HG03378 (cell line): ENCODE data around the gene SEMA3C.

Experiments
- ATAC-seq: cut with Tn5 transposase; IDR thresholded peaks from one replicate; pipeline ENCODE4 v1.9.1; 2021; ENCODE audit warnings: mild to moderate bottlenecking, moderate library complexity; ENCODE audit not compliant: unreplicated experiment

Gene SEMA3C

DNA sequence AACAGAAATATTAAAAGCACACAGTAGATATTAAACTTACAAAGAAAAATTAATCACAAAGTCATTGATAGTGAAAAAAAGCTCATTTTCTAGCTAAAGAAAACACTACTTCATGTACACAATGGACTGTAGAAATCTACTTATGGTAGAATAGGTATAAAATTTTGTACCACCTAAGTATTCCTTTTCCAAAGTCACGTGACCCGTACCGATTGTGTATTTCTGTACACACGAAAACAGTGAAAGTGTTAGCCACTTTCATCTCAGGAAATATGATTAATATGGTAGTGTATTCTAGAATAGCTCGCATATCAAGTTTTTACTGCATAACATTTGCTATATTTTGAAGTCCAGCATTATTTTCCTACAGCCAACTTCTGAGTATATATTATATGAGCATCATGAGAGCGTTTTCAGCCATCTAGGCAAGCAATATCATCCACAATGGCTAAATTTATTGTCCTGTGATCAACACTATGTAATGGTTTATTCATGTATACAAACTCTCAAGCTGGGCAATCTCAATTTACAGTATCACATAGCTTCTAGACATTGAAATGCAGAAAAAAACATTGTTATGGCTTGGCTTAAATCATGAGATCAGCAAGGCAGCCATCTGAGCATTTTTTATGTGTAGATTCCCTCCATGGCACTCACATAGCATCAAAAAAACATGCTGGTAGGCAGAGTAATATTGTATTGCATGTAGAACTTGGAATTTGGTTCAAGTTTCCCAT is 165.7 kb downstream of the SEMA3C start:
- no peak for ATAC-seq

DNA sequence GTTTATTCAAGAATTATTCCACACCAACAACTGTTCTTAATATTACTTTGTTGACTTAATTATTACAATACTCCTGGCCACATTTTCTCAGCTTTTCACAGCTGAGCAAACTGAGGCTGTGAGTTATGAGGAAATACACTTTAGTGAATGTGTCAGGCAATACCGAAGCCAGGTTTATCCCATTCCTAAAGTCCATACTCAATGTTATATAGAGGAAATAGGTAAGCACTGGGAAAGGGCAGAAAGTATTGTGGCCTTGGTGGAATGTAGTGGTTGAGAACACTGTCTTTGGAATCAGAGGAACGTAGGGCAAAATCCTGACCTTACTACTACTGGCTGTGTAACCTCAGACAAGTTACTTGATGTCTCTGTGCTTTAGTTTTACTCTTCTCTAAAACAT is 169.6 kb downstream of the SEMA3C start:
- ATAC-seq = no peak

DNA sequence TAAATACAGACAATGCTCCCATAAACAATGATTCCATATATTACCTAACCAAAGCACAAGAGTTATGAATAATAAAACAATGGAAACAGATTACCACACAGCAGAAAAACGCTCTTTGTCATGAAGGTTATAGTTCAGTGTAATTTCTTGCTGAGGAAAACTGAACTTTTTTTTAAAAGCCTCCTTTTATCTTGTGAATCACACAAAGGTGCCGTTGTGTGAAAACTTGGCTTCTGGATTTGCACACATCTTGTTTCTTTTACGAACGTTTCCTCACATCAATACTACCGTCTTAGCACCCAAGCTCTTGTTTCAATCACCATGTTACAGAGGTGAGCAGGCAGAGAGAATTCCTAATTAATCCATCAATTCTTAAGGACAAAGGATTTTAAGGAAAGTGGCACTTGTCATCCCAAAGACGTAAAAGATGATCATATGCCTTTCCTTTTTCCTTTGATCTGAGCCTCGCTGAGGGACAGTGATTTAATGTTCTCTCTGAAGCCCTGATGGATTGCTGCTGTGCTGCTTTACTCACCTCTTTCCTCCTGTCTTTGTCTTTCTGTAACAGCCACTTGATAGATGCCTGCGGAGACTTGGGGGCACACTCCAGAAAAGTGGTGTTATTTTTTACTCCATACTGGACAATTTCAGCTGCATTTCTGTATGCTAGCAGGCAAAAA is 170.3 kb downstream of the SEMA3C start:
- no peak for ATAC-seq

DNA sequence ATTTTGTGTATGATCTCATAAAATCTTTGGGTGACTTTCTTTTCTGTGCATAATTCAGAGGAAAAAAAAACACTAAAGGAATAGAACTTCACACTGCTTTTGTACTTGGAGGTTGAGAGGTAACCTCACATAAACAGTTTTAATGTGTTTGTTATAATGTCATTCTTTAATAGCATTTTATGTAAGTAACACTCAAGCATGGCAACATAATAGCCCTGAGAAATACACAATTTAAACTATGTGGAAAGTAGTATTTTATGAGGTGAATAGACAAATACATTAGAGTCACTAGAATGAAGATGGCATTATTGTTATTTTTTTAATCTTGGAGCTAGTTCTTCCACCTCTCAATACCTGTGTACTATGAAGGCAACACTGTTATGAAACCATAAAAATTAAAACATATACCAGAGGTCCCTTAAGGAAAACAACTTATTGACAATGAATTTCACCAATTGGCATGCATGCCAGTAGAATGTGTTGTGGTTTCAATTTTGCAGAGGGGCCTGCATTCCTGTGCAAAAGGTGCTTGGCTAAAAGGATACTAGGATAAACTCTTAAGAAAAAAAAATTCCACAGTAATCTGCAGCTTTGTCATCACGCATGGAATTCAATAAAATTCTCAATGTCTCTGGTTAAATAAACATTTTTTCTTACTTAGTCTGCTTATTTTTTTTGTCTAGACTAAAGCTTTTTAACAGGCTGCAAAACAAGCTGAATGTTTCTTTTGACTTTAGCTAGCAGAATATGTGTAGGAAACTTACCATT is 177.9 kb downstream of the SEMA3C start:
- ATAC-seq = no peak

- no peak for ATAC-seq
These were observed 182.3 kb downstream of the SEMA3C start for GRCh38 chr7:80736371-80737125.

DNA sequence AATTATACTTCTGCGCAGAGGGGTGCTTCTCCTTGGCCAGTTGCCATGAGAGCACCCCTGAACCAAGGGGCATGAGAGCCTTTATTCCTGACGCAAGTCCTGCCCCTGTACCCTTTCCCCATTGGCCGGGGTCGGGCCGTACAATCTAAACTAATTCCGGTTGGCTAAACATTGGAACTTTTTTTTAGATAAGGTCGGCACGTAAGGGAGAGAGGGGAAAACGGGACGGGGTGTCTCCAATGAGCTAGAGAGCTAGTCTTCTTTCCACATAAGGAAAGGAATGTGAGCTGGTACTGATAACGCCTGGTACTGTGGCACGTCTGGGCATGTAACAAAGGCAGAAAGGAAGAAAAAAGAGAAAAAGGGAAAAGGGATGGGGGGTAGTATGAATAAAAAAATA is 183.5 kb downstream of the SEMA3C start:
- ATAC-seq = no peak

GRCh38 chr7:80734011-80734410 is 184.8 kb downstream of the SEMA3C start:
- ATAC-seq = no peak

DNA sequence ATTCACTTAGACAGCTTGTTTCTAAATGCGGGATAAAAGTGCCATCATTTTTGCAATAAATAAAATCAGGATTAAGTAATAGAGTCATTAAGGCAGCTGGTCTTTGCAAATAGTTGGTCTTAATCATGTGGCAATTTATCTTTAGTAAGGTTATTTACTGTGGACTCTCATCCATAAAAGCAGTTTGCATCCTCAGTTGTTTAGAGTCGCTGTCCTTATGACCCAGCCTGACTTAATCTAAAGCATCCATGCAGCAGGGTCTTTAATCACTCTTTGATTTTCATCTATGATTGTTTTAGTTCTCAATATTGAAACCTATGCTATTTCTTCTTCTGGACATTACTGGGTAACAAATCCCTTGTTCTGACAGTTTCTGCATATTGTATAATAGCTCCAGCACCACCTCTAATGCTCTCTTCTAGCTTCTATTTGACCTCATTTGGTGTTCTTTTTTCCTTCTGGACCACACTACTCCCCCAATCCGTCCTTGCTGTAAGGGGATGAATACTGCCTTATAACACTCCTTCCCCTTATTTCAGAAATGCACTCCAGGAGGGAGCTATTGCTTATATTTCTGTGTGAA is 185.4 kb downstream of the SEMA3C start:
- no peak for ATAC-seq

- no peak for ATAC-seq
These were observed 186.2 kb downstream of the SEMA3C start for GRCh38 chr7:80732630-80733029.

GRCh38 chr7:80731281-80731680 is 187.6 kb downstream of the SEMA3C start:
- no peak for ATAC-seq

GRCh38 chr7:80729591-80730320 is 189.1 kb downstream of the SEMA3C start:
- no peak for ATAC-seq

DNA sequence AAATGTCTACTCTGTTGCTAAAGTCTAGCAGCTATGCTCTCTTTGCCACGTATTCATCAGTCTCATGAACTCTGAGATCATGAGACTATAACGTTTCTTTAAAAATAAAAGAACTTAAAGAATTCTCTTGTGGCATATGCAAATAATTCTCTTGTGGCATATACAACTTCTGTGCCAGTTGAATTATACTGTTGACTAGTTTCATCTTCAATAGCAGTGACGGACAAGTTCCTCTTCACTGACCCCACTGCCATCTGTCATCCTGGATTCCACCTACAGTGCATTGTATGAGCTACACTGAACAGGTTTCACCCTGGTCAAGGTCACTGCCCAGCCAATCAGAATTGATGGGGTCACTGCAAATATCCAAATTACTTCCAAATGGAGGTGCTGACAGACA is 192.2 kb downstream of the SEMA3C start:
- no peak for ATAC-seq

GRCh38 chr7:80725181-80725611 is 193.7 kb downstream of the SEMA3C start:
- ATAC-seq = no peak

DNA sequence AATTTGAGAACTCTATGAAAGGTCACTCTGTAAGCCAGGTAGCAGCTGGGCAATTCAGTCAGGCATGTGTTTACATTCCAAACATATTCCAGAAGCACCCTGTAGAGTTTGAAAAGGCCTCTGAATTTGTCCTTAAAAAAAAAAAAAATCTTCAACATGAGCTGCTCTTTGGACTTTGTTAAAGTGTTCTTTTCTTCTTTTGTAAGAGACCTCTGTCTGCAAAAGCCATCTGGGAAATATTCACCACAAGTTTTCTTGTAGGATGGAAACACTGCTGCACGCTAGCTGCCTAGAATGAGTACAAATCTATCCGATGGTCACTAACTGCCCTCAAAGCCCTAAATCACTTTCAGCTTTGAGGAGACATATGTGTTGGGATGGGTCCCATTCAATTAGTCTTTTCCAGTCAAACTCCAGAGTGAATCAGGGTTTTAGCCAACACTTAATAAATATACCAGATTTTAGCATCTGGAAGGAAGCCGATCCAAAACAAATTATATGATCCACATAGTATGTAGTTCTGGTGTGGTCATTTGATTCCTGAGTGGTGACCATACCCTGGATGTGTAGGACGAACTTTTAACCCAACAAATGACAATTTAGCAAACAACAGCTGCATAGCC is 194.5 kb downstream of the SEMA3C start:
- ATAC-seq = no peak

GRCh38 chr7:80722616-80723195 is 196.1 kb downstream of the SEMA3C start:
- no peak for ATAC-seq

- ATAC-seq = no peak
These were observed 196.8 kb downstream of the SEMA3C start for GRCh38 chr7:80721883-80722615.

DNA sequence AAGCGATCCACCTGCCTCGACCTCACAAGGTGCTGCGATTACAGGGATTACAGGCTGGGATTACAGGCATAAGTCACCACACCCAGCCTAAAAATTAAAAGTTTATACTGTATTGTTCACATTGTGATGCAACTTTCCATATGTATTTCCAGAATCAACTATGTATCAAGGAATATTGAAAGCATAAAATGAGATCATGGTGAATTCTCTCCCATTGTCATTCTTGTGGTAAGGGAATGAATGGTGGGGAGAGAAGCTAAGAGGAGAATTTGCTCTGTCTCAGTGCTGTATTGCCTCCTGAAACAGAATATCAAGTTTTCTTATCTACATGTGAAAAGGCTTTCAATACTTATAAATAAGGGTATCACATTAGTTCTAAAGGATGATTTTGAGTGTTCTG is 198.7 kb downstream of the SEMA3C start:
- ATAC-seq = no peak

GRCh38 chr7:80719261-80719660 is 199.6 kb downstream of the SEMA3C start:
- ATAC-seq = no peak

DNA sequence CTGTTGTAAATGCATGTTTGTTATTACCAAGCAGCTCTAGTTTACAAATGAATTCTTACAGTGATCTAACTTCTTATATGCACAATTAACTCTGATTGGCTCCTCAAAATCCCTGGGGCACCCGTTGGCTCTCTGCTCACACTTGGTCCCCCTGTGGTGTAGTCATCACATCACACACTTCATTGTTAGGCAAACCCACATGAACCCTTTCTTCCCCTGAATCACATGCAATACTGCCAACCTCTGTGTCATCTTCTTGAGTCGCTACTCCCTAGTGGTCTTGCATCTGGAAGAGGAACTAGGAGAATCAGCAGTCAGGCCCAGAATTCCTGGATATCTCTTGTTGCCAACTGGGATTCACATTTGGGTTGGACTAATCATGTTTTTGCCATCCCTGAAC is 207.3 kb downstream of the SEMA3C start:
- no peak for ATAC-seq
